HG03457 (cell line): ENCODE data around the gene ABRAXAS1.
A peak's percentile ranks its signal among the peaks of the same experiment; 100 is the strongest.
"Not testable (repeated sequence)": the region's sequence is repeated elsewhere in the genome, so short reads cannot be mapped to it uniquely, and the experiment has no call there.

Experiments used
- ATAC-seq: cut with Tn5 transposase; IDR thresholded peaks from one replicate; pipeline ENCODE4 v1.9.1; 2021; ENCODE audit warnings: moderate number of reproducible peaks; ENCODE audit not compliant: unreplicated experiment

The ABRAXAS1 gene

DNA sequence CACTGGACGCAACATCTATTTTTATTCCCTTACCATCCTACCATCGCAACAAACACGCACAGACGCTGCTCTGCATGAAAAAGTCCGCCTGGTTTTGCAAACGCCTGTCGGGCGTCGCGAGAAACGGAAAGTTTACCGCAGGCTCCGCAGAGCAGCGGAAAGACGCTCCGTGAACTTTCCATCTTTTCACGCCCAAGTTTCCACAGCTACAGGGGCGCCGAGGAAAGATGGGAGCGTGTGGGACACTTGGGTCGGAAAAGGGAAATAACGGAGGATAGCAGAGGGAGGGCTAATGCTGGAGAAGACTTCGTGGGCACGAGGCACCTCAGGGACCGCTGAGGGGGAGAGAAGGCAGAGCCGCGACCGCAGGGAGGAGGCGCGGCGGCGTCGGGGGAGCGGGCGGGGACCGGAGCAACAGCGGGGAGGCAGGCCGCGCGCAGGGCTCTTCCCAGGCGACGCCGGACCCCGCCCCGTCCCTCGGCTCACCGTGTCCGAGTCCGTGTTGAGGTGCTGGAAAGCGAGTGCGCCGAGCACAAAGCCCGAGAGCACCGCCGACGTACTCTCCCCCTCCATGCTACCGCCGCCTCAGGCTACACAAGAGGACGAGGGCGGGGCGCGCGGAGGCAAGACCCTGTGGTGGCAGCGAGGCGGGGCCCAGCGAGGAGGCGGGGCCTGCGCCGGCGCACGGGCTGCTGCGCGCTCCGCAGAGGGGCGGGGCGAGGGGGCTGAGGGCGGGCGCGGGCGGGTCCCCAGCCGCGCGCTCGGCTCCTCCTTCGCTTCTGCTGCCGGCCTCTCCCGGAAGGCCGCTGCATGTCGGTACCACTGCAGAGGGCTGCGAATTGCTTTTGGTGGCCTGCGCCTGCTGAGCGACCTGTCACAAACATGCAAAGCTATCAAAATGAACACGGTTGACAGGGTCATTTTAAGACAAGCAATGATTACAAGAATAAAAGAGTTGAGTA is at the start of gene ABRAXAS1:
Gene ABRAXAS1 (minus strand): TSS at position 601 of the 962 bp plus-strand sequence. CDS start 28 bp downstream, at position 573.
- ATAC-seq: peak; percentile 97

DNA sequence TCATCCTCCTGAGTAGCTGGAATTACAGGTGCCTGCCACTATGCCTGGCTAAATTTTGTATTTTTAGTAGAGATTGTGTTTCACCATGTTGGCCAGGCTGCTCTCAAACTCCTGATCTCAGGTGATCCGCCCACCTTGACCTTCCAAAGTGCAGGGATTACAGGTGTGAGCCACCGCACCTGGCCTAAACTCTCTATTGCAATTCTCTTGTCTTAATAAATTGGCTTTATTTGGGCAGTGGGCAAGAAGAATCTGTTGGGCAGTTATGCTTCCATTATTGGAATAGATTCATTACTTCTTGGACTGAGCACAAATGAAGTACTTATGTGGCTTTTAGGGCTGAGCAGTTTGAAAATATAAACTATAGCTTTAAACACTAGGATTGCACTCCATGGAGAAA is 42.8 kb upstream of the ABRAXAS1 start:
- ATAC-seq: no peak

DNA sequence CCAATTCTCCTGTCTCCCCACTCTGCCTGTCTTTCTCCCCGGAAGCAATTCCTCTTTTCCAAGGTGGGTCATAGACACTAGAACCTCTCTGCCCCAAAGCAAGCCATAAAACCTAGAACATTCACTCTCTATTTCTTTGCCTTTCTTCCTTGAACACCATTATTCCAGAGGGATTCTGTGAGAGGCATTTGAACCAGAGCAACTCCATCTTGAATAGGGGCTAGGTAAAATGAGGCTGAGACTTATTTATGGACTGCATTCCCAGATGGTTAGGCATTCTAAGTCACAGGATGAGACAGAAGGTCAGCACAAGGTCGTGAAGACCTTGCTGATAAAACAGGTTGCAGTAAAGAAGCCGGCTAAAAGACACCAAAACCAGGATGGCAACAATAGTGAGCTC is 37.3 kb upstream of the ABRAXAS1 start:
- ATAC-seq: no peak

DNA sequence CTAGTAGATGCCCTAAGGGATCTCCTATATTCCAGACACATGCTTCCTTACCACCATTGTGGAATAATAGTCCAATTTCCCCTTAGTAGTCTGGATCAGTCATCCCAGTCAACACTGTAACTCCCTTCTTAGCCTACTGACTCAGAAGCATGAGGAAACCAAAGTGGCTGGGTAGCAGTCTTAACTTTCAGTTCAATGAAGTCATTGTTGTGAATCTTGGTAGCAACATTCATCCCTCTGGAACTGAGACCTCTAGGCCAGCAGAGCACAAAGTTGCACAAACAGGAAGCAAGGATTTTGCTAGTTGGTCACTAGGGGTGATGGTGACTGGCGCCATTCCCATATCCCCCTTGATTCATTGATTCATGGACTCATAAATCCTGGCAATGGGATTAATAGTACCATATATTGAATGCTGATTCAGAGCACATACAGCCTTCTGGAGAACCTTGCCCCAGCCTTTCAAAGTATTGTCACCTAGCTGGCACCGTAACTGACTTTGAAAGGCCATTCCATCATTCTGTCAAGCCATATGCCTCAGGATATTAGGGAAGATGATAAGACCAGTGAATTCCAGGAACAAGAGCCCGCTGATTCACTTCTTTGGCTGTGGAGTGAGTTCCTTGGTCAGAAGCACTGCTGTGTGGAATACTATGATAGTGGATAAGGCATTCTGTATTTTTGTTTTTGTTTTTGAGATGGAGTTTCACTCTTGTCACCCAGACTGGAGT is 31.3 kb upstream of the ABRAXAS1 start:
- no peak for ATAC-seq

DNA sequence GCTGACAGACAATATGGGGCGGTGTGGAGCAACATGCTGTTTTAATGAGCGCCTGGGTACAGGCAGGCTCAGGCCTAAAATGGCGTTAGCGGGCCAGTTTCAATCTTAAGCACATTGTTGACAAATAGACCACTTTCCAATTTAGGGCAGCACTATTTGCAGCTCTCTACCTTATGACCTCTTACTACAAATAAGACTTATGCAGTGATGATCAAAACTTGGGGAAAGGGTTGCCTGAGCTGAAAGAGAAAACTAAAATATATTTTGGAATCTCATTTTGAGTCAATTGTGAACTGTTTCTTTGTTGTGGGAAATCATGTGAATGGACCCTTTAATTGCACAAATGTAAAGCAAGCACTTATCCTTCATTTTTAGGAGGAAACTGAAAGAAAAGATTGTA is 25.5 kb upstream of the ABRAXAS1 start:
- no peak for ATAC-seq

DNA sequence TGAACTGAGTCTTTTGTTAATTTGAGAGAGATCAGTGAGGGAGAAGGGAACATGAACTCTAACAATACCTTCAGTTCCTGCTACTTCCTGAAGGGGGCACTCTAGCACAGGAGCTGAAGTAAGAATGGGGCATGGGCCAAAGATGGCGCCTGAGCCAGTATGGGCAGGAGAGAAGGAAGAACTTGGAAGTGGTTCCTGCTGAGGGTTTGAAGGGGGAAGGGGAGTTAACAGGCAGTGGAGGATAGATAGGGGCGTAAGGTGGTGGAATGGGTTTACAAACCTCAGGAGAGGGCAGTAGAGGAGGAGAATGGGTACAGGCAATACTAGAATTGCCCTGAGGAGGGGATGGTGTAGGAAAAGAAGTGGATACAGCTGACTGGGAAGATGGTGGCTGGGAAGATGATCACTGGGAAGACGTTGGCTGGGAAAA is 24.3 kb upstream of the ABRAXAS1 start:
- not testable (repeated sequence) for ATAC-seq

DNA sequence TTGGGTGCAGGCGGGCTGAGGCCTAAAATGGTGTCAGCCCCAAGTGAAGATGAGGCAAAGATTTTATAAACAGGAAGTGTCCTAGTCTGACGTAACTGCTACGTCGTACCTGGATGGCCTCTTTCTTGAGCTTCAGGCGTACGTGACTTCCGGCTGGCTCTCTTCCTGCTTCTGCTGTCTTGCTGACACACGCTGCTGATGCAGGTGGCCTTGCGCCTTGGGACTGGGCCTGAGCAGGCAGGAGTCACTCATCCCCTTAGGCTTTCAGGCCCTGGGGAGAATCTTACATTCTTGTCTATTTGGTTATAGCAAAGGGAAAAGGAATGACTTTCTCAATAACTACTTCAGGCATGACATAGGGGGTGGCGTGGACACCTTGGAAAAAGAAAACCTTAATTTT is 20.1 kb upstream of the ABRAXAS1 start:
- ATAC-seq: no peak

DNA sequence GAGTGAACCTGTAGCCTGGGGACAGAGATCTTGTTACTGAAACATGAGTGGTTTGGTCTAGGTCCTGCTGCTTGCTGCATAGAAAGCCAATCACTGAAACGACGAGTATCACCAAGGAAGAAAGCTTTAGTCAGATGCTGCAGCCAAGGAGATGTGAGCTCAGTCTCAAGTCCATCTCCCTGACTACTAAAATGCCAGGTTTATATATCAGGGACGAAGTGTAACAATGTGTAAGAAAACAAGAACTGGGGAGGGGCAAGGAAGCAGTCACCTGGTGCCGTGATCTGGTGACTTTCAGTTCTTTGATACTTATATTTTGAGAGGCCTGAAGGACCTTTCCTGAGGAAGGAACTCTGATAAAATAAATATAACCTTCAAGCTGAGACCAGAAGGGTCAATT is 19.6 kb upstream of the ABRAXAS1 start:
- no peak for ATAC-seq

DNA sequence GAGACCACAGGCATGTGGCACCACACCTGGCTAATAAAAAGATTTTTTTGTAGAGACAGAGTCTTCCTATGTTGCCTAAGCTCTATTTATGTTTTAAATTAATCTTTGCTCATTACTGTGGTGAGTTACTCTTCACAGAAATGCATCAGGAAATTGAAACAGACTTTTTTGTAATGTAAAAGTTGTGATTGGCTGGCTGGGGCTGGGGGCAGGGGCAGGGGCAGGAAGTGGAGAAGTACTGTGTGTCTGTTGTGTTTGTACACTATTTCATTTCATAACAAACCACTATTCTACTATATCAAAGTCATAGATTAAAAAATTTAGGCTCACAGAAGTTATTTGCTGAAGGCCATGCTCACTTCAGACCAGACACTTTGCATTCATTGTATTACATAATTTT is 19.1 kb upstream of the ABRAXAS1 start:
- no peak for ATAC-seq

DNA sequence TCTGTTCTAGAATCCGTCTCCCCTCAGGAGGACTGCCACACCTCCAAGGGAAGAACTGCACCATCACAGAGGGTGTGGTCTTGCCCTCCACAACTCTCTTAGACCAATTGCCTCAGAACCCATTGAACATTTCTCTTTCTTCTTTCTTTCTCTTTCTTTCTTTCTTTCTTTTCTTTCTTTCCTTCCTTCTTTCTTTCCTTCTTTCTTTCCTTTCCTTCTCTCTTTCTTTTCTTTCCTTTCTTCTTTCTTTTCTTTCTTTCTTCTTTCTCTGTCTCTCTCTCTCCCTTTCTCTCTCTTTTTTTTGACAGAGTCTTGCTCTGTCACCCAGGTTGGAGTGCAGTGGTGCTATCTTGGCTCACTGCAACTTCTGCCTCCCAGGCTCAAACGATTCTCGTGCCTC is 16.8 kb upstream of the ABRAXAS1 start:
- ATAC-seq: not testable (repeated sequence)

DNA sequence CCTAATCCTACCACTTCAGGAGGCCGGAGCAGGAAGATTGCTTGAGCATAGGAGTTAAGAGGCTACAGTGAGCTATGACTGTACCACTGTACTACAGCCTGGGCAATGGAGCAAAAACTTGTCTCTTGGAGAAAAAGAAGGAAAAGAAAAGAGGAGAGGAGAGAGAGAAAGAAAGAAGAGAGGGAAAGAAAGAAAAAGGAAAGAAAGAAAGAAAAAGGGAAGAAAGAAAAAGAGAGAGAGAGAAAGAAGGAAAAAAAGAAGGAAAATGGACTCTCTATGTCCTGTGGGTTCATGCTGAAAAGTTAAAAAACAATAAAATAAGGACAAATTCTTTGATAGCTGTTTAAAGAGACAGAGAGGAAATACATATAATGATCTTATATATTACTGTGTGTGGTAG is 13.3 kb upstream of the ABRAXAS1 start:
- ATAC-seq: no peak

DNA sequence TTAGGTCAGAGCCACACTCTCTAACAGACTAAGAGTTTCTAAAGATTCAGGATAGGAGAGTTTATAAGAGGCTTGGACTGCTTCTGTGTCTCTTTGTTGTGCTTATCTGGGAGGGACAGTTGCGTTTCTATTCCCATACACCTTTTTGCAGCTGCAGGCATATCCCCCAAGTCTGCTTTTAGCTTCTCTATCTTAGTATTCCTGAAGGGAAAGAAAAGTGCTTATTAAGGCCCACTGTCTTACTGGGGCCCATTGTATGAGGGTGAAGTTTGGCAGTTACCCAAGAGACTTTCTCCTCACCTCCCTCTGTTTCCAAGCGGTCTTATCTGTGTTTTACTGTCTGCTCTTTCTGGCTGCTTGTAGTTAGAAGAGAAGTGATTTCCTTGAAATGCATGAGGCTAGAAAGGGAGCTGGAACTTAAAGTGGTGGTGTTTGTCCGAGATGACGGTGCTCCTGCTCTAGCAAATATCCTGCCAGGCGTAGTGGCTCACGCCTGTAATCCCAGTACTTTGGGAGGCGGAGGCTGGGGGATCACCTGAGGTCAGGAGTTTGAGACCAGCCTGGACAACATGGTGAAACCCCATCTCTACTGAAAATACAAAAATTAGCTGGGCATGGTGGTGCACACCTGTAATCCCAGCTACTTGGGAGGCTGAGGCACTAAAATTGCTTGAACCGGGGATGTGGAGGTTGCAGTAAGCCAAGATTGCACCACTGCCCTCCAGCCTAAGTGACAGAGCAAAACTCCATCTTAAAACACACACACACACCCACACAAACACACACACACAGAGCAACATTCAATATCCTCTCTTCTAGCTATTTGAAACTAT is 11.4 kb upstream of the ABRAXAS1 start:
- not testable (repeated sequence) for ATAC-seq

DNA sequence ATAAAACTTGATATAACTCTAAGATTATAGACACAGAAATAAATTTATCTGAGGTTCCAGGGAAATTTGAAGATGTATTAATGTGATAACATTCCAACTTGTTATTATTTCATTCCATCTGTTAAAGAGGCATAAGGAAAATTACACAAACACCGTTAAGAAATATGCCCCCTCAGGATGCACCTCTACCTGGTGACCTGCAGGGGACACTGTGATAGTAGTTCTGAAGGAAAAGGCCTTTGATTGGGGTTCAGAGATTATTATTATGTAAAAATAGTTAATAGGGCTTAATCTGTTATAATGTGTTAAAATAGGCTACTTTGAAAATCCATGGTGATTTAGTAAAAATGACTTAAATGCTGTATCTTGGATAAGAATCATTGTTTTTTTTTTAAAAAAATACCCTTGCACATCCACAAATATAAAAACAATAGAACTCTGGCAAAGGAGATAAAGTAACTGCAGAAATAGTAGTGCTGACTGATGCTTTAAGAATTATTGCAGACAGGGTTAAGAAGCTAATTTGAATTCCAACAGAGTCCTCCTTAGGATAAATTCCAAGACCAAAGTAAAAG is 6.1 kb upstream of the ABRAXAS1 start:
- peak; percentile 82 for ATAC-seq

DNA sequence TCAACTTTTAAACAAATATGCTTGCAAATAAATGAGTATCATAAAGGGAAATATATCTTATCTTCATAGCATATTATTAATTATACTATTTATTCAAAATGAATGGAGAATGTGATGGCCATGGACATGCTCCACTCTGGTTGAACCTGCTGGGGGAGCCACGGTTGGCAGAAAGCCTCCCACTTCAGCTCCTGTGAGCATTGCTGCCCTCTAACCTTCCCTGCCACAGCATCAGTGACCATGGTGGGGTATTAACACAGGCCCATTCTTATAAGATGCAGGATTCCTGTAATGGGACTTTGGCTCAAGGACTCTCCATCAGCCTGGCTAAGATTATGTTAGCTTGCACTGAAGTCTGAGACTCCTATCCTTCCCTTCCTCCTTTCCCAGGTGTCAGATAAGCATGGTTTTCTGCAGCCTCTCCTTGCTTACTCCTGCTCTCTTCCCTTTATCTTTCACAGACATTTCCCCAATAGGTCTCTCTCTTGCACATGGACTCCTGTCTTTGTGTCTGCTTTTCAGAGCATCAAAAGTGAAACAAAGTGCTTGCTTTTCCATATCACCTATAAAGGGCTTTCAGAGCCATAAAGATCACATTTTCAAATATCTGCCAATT is 4.9 kb upstream of the ABRAXAS1 start:
- no peak for ATAC-seq

DNA sequence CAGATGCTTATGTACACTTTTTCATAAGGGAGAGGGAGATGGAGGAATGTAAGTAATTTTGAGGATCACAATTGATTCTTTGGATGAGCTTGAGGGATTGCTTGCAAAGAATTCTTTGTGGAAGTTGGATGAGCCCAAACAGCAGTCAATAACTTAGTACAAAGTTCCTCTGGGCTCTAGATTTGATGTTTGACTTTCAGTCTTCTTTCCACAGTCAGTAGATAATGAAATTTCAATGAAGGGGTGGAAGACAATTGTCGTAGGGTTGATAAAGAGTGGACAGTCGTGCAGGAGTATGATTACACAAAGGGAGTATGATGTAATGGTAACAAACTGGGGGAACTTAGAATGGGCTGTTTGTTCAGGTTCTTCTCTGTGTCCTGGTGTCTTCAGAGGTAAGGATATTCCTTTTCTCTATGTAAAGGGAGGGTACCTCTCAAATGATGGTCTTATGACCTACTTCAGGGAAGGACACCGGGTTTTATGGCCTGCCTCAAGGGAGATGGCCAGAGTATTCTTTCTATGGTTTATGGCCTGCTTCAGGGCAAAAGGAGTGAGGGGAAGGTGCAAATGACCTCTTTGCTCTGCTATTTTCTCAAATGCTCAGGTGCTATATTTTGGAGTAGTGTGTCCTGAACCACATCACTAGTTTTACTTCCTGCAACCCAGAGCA is 1.7 kb upstream of the ABRAXAS1 start:
- no peak for ATAC-seq

DNA sequence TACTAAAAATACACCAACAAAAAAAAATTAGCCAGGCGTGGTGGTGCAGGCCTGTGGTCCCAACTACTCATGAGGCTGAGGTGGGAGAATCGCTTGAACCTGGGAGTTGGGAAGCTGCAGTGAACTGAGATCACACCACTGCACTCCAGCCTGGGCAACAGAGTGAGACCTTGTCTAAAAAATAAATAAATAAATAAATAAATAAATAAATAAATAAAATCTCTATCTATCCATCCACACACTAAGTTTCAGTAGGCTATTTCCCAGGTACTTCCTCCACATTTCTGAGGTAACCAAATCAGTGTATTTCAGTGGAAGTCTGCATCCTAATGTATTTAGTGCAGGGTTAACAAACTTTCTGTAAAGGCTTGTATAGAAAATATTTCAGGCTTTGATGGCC is 10.9 kb downstream of the ABRAXAS1 start:
- ATAC-seq: no peak

DNA sequence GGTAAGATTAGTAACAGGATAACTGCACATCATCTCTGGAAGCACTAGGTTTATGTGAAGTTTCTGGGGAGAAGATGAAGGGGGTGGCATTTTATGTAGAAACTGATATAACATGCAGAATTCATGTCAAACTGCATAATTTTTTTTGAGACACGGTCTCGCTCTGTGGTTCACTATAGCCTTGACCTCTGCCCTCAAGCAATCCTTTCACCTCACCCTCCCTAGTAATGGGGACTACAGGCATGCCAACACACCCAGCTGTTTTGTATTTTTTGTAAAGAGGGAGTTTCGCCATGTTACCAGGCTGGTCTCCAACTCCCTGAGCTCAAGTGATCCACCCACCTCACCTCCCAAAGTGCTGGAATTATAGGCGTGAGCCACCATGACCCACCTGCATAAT is 11.5 kb downstream of the ABRAXAS1 start:
- no peak for ATAC-seq

DNA sequence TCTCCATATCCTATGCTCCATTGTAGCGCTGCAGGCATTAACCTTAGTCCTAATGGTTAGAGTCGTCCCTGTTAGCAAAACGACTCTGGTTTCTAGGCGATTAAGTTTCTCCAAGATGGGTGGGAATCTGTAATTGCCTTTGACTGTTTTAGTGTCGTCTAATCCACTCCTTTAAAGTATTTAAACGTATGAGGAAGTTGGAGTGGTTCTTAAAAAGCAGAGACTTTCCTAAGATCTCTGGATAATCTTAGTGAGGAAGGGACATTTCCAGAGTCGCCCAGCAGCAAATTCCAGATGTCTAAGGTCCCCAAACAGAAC is 28.8 kb downstream of the ABRAXAS1 start:
- no peak for ATAC-seq

DNA sequence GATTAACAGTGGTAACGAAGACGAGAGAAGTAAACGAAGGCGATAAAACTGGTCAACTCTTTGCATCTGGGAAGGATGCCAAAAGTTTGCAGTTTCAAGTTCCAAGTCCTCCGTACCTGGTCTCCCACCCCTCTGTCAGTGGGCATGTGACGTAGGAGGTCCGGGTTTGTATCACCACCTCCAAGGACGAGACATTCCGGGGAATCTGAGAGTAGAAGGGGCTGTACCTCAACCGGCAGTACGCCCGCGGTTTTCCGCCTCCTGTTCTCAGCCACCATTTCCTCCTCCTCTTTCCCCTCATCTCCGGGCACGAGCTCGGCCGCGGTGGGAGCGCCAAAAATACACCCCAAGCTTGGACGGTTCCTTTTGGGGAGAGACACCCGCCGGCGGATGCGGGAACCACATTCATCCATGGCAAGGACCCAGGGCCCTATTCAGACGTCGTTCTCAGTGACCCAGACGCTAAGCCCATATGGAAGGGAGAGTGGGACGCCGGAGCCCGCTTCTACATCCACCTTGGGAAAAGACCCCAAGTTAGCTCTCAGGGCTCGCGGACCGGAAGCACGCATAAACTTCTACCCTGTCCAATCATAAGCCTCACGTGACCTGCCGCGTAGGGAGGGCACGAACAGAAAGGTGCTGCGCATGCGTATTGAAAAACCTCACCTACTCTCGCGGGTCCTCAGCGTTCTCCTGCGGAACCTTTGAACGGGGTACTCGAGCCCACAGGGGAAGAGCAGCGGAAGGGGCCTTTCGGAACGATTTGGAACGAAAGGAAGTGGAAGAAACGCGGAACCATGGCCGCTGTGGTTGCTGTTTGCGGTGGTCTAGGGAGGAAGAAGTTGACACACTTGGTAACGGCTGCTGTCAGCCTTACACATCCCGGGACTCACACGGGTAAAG is 29.4 kb downstream of the ABRAXAS1 start, which contains the start of the genes HELQ and MRPS18C:
Gene HELQ (minus strand): TSS at position 543 of the 903 bp plus-strand sequence. CDS start 130 bp downstream, at position 413.
Gene MRPS18C (plus strand): TSS at position 778 of the 903 bp plus-strand sequence. CDS start 20 bp downstream, at position 798.
- peak; percentile 94 for ATAC-seq
